HG02571 (cell line): ENCODE measurements around the gene RNF141.

Experiments used
- ATAC-seq: cut with Tn5 transposase; IDR thresholded peaks from one replicate; pipeline ENCODE4 v1.9.1; 2021; ENCODE audit warnings: mild to moderate bottlenecking, moderate library complexity; ENCODE audit not compliant: unreplicated experiment

The RNF141 gene

GRCh38 chr11:10526974-10527918 lies 13.7 kb downstream of the RNF141 start:
- ATAC-seq: no peak

- ATAC-seq: no peak
Observed at GRCh38 chr11:10524471-10524870, 16.5 kb downstream of the RNF141 start.

- no peak for ATAC-seq
Observed at GRCh38 chr11:10522921-10523320, 18.1 kb downstream of the RNF141 start.

GRCh38 chr11:10522276-10522675 lies 18.7 kb downstream of the RNF141 start:
- ATAC-seq: no peak

GRCh38 chr11:10520562-10520961 lies 20.4 kb downstream of the RNF141 start:
- no peak for ATAC-seq

DNA sequence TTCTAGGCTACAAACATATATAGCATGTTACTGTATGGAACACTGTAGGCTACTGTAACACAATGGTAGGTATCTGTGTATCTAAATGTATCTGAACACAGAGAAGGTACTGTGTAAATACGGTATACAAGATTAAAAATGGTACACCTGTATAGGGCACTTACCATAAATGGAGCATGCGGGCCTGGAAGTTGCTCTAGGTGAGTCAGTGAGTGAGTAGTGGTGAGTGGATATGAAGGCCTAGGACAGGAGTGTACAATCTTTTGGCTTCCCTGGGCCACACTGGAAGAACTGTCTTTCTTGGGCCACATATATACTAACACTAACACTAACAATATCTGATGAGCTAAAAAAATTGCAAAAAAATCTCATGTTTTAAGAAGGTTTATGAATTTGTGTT lies 21.4 kb downstream of the RNF141 start:
- ATAC-seq: no peak

- no peak for ATAC-seq
Observed at GRCh38 chr11:10518891-10519290, 22.1 kb downstream of the RNF141 start.

DNA sequence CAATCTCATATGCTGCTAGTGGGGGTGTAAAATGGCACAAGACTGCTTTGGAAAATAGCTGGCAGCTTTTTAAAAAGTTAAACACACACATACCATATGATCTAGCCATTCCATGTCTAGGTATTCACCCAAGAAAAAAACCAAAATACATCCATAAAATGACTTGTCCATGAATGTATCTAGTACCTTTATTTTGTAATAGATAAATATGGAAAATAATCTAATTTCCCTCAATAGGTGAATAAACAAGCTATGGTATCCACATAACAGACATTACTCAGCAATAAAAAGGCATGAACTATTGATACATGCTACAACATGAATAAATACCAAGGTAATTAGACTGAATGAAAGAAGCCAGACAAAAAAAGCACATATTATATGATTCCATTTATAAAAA lies 22.9 kb downstream of the RNF141 start:
- no peak for ATAC-seq

DNA sequence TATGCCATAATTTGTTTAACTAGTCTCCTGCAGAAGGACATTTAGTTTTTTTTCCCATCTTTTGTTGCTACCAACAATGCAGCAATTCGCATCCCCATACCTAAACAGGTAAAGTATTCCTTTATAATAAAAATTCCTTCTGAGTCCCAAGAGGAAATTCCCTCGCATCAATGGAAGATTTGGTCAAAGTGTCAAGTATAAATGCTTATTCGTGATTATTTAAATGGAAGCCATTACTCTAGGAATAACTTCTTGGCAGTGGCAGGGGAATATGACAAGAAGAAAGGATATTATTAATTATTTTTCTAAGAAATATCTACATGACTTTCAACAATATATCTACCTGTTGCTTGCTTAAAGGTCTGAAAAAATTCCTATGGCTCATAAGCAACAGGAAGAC lies 25.6 kb downstream of the RNF141 start:
- ATAC-seq: no peak

DNA sequence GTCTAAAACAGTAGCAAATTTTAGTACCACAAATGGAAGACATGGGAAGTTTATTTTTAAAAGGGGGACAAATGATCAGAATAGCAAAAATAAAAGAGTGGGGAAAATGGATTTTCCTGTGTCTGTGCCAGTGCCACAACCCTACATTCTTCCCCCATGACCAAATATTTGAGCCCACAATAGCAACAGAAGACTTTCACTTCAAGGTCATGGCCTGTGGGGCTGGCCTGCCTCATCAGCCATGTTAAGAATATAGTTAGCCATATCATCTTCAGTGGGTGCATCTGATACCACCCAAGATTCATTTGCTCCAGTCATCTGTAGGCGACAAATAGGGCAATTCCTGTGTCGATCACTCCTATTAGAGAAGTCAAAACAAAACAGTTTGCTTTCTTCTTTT lies 26.3 kb downstream of the RNF141 start:
- ATAC-seq: no peak

GRCh38 chr11:10514202-10514601 lies 26.8 kb downstream of the RNF141 start:
- ATAC-seq: no peak

DNA sequence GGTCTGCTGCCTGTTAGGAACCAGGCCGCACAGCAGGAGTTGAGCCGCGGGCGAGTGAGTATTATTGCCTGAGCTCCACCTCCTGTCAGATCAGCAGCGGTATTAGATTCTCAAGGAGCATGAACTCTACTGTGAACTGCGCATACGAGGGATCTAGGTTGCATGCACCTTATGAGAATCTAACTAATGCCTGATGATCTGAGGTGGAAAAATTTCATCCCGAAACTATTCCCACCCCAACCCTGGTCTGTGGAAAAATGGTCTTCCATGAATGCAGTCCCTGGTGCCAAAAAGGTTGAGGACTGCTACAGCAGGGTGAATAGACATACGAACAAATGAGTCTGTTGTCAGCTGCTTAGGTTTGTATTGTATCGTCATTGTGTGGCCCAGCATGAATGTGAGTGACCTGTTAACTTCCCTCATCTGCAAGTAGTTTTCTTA lies 29.8 kb downstream of the RNF141 start:
- no peak for ATAC-seq

GRCh38 chr11:10506008-10506370 lies 35.0 kb downstream of the RNF141 start:
- no peak for ATAC-seq

- no peak for ATAC-seq
Observed at GRCh38 chr11:10505278-10506007, 35.5 kb downstream of the RNF141 start.

GRCh38 chr11:10504490-10504889 lies 36.5 kb downstream of the RNF141 start:
- no peak for ATAC-seq

DNA sequence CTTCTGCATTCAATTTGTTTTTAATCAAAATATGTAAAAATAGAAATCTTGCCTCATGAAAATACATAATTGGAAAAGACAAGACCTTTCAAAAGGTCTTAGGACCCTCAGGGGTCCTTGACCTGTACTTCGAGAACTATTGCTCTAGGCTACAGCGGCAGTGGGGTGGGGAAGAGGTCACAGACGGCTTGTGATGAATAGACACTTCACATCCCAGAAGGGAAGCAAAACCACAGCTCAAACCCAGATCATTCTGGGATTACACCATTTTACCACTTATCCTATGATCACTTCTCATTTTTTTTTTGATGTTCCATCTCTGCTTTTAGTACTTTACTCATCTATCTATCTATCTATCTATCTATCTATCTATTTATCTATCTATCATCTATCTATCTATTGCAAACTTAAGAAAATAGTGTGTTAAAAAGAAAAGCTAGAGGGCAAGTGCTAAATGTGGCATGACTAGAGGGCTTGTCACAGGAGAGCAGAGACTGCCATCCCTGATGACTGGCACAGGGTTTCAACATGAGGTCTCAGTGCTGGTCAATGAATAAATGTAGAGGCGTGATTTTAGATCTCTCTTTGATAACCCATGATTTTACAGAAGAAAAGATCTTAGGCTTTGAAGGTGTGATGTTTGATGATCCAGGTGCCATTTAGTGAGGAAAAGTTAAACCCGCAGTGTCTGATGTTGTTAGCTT lies 37.1 kb downstream of the RNF141 start:
- no peak for ATAC-seq

DNA sequence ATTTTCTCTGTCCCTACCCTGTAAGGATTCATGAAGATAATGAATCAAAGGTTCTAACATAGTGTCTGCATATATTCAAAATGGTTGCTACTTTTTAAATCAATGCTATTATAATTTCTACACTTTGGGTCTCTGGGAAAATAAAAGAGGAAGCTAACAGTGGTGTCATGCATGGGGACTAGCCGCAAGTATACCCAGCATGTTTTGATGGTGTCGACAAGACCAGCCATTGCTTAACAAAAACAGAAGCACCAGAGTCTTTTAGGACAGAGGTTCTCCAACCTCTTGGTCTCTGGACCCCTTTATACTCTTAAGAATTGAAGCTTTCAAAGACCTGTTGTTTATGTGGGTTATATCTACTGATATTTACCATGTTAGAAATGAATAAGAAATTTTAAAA lies 37.8 kb downstream of the RNF141 start:
- ATAC-seq: no peak

- ATAC-seq: no peak
Observed at GRCh38 chr11:10502770-10503169, 38.2 kb downstream of the RNF141 start.

GRCh38 chr11:10502065-10502680 lies 38.8 kb downstream of the RNF141 start:
- ATAC-seq: no peak

- ATAC-seq: no peak
Observed at GRCh38 chr11:10500757-10501684, 40.0 kb downstream of the RNF141 start.
